Central memory CD8-positive, alpha-beta T cell (primary cell): ENCODE measurements around the gene LCN9.

Experiments used
- ATAC-seq: fragments of 150-1000 bp; cut with Tn5 transposase; replicated peaks from 2 replicates; pipeline ENCODE4 v1.10.0; 2022; ENCODE audit warnings: mild to moderate bottlenecking, moderate FRiP score, moderate number of reproducible peaks; ENCODE audit not compliant: poor library complexity, severe bottlenecking; ENCODE audit errors: extremely low read depth
- DNase-seq, 2 donors: peaks; one replicate each; pipeline ENCODE4 v3.0.0; 2021; ENCODE audit warnings: low spot score in 2 of 2
- H3K27ac Mint-ChIP-seq: one replicate; pipeline ENCODE4 v1.8.0; 2022; ENCODE audit warnings: low read depth, mild to moderate bottlenecking, moderate library complexity, mixed read lengths
- H3K27me3 Mint-ChIP-seq: one replicate; pipeline ENCODE4 v1.8.0; 2022; ENCODE audit warnings: mixed read lengths
- H3K36me3 Mint-ChIP-seq: one replicate; pipeline ENCODE4 v1.8.0; 2022; ENCODE audit warnings: mild to moderate bottlenecking, moderate library complexity, mixed read lengths; ENCODE audit not compliant: insufficient read depth
- H3K4me1 Mint-ChIP-seq: one replicate; pipeline ENCODE4 v1.8.0; 2022; ENCODE audit warnings: mixed read lengths
- H3K4me3 Mint-ChIP-seq: one replicate; pipeline ENCODE4 v1.8.0; 2022; ENCODE audit warnings: mild to moderate bottlenecking, moderate library complexity, mixed read lengths
- H3K9me3 Mint-ChIP-seq: one replicate; pipeline ENCODE4 v1.8.0; 2022; ENCODE audit warnings: mixed read lengths

LCN9 gene

GRCh38 chr9:135711391-135711790 is 48.3 kb downstream of the LCN9 start:
- Mint-ChIP-seq H3K4me3 (no peak overlapping the region), H3K9me3 (no peaks in the 10 kb centered on the region), H3K4me1 (no peaks in the 10 kb centered on the region), H3K27me3 (peaks cover 53% of the 10 kb centered on the region), H3K36me3 (no peaks in the 10 kb centered on the region), H3K27ac (no peak overlapping the region)
- DNase-seq: no peak
- no peak for ATAC-seq

- H3K36me3 Mint-ChIP-seq: no peaks in the 10 kb centered on the region
- H3K27ac Mint-ChIP-seq: no peak overlapping the region
- no peak overlapping the region for H3K4me3 Mint-ChIP-seq
- DNase-seq (no peak), ATAC-seq (no peak)
- peaks cover 58% of the 10 kb centered on the region for H3K27me3 Mint-ChIP-seq
- no peaks in the 10 kb centered on the region for H3K4me1 Mint-ChIP-seq
- H3K9me3 Mint-ChIP-seq: no peaks in the 10 kb centered on the region
Measured at GRCh38 chr9:135711881-135712280, 48.8 kb downstream of the LCN9 start.

GRCh38 chr9:135712613-135713295 is 49.6 kb downstream of the LCN9 start:
- Mint-ChIP-seq H3K4me1 (no peaks in the 10 kb centered on the region), H3K27ac (no peak overlapping the region), H3K4me3 (no peak overlapping the region), H3K27me3 (peaks cover 67% of the 10 kb centered on the region), H3K36me3 (no peaks in the 10 kb centered on the region), H3K9me3 (no peaks in the 10 kb centered on the region)
- no peak for ATAC-seq
- no peak for DNase-seq

GRCh38 chr9:135714242-135715055 is 51.3 kb downstream of the LCN9 start:
- Mint-ChIP-seq H3K36me3 (no peaks in the 10 kb centered on the region), H3K4me3 (no peak overlapping the region), H3K4me1 (no peaks in the 10 kb centered on the region), H3K9me3 (no peaks in the 10 kb centered on the region), H3K27ac (no peak overlapping the region), H3K27me3 (peaks cover 75% of the 10 kb centered on the region)
- ATAC-seq: no peak
- DNase-seq: no peak

GRCh38 chr9:135715056-135715595 is 52.0 kb downstream of the LCN9 start:
- no peaks in the 10 kb centered on the region for H3K4me1 Mint-ChIP-seq
- no peaks in the 10 kb centered on the region for H3K9me3 Mint-ChIP-seq
- peaks cover 68% of the 10 kb centered on the region for H3K27me3 Mint-ChIP-seq
- no peaks in the 10 kb centered on the region for H3K36me3 Mint-ChIP-seq
- no peak overlapping the region for H3K27ac Mint-ChIP-seq
- ATAC-seq: no peak
- no peak overlapping the region for H3K4me3 Mint-ChIP-seq
- no peak for DNase-seq

- ATAC-seq (no peak), DNase-seq (no peak)
- Mint-ChIP-seq H3K36me3 (no peaks in the 10 kb centered on the region), H3K4me1 (no peaks in the 10 kb centered on the region), H3K4me3 (no peak overlapping the region), H3K27me3 (peaks cover 63% of the 10 kb centered on the region), H3K27ac (no peak overlapping the region), H3K9me3 (no peaks in the 10 kb centered on the region)
Measured at GRCh38 chr9:135716045-135716444, 52.9 kb downstream of the LCN9 start.
